Activated CD8-positive, alpha-beta T cell treated with anti-CD3 and anti-CD28 coated beads for 36 hours (primary cell): ENCODE results near the gene SIM2. TPM values are rescaled to one million over a fixed set of nuclear protein-coding genes. Genes with fewer than 3 reads are reported as not detected.
A peak's percentile ranks its signal among the peaks of the same experiment; 100 is the strongest.

Source experiments
- ATAC-seq: fragments of 200-7000 bp; cut with Tn5 transposase; one replicate; pipeline ENCODE4 v1.10.0; 2021; ENCODE audit warnings: mild to moderate bottlenecking, moderate library complexity
- CTCF ChIA-PET: fragments of 350-600 bp; sonication (Branson Sonifier 250); formaldehyde crosslinking; loops from one replicate; lab custom pipeline; 2021; ENCODE audit warnings: antibody characterized with exemption; lab: Charles Lee
- POLR2A ChIA-PET: fragments of 350-600 bp; sonication (Branson Sonifier 250); formaldehyde crosslinking; loops from one replicate; lab custom pipeline; 2021; ENCODE audit warnings: antibody characterized with exemption; lab: Charles Lee
- DNase-seq: peaks from one replicate; pipeline ENCODE4 v3.0.0-alpha.2; 2020
- H3K27ac Mint-ChIP-seq: one replicate; pipeline ENCODE4 v1.8.0; 2021; ENCODE audit warnings: mild to moderate bottlenecking, mixed read lengths
- H3K27me3 Mint-ChIP-seq: one replicate; pipeline ENCODE4 v1.8.0; 2021; ENCODE audit warnings: mixed read lengths
- H3K36me3 Mint-ChIP-seq: one replicate; pipeline ENCODE4 v1.8.0; 2021; ENCODE audit warnings: low read depth, mixed read lengths
- H3K4me1 Mint-ChIP-seq: one replicate; pipeline ENCODE4 v1.8.0; 2021; ENCODE audit warnings: low read depth, mixed read lengths
- H3K4me3 Mint-ChIP-seq: one replicate; pipeline ENCODE4 v1.8.0; 2021; ENCODE audit warnings: mild to moderate bottlenecking, moderate library complexity, mixed read lengths
- H3K9me3 Mint-ChIP-seq: one replicate; pipeline ENCODE4 v1.8.0; 2021; ENCODE audit warnings: mixed read lengths
- CTCF ChIP-seq: fragments of 200-600 bp; IDR thresholded peaks from one replicate; pipeline ENCODE4 v1.8.0; 2022; ENCODE audit warnings: antibody characterized with exemption, mild to moderate bottlenecking
- intact Hi-C: fragments of 100-400 bp; cut with micrococcal nuclease; formaldehyde crosslinking; loops from one replicate; pipeline ENCODE4 v1.10.0; 2022
- total RNA-seq, 2 experiments: library from RNA; stranded (reverse); gene quantifications; one replicate each; pipeline ENCODE4 v1.2.3, GENCODE V29; 2021

SIM2 gene
- total RNA-seq, 2 experiments from 2014 or later = not detected

GRCh38 chr21:36704958-36705678 lies 6.2 kb downstream of the SIM2 start:
- Mint-ChIP-seq H3K9me3 (no peaks in the 10 kb centered on the region), H3K4me3 (no peak overlapping the region), H3K27me3 (peaks cover 79% of the 10 kb centered on the region), H3K4me1 (peaks cover 53% of the 10 kb centered on the region), H3K36me3 (no peaks in the 10 kb centered on the region), H3K27ac (no peak overlapping the region)
- ATAC-seq (no peak), DNase-seq (no peak)
- intact Hi-C loops = no loop called here
- no peak for TF ChIP-seq CTCF
- ChIA-PET POLR2A (no interaction called here), CTCF (no interaction called here)

DNA sequence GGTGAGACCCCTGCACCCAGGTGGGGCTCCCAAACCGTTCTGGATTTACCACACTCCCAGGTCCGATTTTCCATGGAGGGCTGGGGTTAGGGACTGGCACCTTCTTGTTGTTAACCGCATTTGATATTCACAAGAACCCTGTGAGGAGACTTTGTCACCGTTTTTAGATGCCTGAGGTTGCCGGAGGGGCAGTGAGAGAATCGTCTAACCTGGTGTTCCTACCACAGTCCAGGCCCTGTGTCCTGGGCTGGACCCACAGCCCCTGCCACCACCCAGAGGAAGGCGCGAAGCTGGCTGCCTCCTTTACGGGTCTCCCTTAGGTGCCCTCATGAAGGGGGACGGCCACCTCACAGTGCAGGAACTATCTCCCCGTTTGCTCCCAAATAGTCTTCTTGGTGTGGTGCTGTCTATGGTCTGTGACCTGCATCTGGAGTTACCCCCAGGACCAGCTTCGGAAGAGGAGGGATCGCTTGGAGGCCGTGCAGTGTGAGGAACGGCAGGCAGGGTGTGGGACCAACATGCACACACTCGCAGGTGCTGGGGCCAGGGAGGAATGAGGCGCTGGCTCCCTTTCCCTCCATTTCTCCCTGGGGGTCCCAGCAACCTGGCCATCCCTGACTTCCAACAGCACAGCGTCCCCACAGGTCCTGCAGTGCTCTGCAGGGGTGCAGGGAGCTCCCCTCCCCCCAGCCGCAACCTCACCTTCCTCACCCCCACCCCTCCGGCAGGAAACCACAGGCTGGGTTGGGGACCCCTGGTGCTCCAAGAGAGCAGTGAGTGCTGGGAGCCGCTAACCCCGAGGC lies 7.0 kb downstream of the SIM2 start:
- ATAC-seq (peak; percentile 25), DNase-seq (no peak)
- H3K27me3 Mint-ChIP-seq = peaks cover 79% of the 10 kb centered on the region
- POLR2A ChIA-PET = no interaction called here
- no peak overlapping the region for H3K4me3 Mint-ChIP-seq
- H3K27ac Mint-ChIP-seq = no peak overlapping the region
- intact Hi-C loops = no loop called here
- TF ChIP-seq CTCF = peak; percentile 62
- CTCF ChIA-PET = interaction anchor here (0.9 to 1.1 kb wide), 4 partner anchors 17 to 148 kb away, joined by 3 to 4 read pairs (median 4); no protein-coding TSS in a partner anchor
- no peaks in the 10 kb centered on the region for H3K36me3 Mint-ChIP-seq
- H3K4me1 Mint-ChIP-seq = peaks cover 52% of the 10 kb centered on the region
- H3K9me3 Mint-ChIP-seq = no peaks in the 10 kb centered on the region

- intact Hi-C loops = no loop called here
- CTCF ChIA-PET = interaction anchor here (0.9 to 1.1 kb wide), 4 partner anchors 17 to 147 kb away, joined by 3 to 4 read pairs (median 4); no protein-coding TSS in a partner anchor
These were observed 7.6 kb downstream of the SIM2 start for GRCh38 chr21:36706482-36706852.

DNA sequence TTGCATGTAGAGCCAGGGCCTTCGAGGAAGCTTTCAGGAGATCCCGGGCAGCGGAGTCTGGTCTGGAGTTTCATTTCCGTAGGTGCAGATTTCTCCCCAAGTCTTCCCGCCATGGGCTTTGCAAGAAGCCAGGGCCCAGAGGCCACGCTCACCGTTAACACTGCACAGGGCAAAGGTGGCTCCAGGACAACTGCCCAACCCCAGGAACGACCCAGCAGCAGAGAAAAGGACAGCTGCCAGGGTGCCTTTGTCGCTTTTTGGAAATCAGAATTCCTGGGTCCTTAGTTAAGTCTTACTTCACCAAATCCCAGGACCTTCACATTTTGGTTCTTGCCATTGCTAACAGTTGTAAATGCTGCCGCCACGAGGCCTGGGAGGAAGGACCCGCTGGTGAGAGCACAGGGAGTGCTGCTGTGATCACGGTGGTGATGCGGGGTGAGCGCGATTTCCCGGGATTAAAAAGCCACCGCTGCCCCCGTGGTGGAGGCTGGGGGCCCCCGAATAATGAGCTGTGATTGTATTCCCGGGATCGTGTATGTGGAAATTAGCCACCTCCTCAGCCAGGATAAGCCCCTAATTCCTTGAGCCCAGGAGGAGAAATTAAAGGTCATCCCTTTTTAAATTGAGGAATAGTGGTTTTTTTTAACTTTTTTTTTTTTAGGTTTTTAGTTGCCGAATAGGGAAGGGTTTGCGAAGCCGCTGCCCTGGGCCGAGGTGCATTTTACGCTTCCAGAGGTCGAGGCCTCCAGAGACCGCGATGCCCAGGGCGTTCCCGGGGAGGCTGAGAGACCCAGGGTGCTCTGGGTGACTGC lies 8.2 kb downstream of the SIM2 start:
- intact Hi-C loops = no loop called here
- peaks cover 79% of the 10 kb centered on the region for H3K27me3 Mint-ChIP-seq
- H3K4me3 Mint-ChIP-seq = no peak overlapping the region
- no peak for TF ChIP-seq CTCF
- ATAC-seq (no peak), DNase-seq (no peak)
- no peaks in the 10 kb centered on the region for H3K36me3 Mint-ChIP-seq
- no peaks in the 10 kb centered on the region for H3K9me3 Mint-ChIP-seq
- ChIA-PET CTCF (interaction anchor here (0.9 to 1.7 kb wide), 5 partner anchors 10 to 77 kb away, joined by 3 to 5 read pairs (median 4); no protein-coding TSS in a partner anchor), POLR2A (no interaction called here)
- H3K27ac Mint-ChIP-seq = no peak overlapping the region
- peaks cover 46% of the 10 kb centered on the region for H3K4me1 Mint-ChIP-seq

More at GRCh38 chr21:36706482-36706852, 7.6 kb downstream of the SIM2 start:
- H3K27ac Mint-ChIP-seq = no peak overlapping the region
- peaks cover 52% of the 10 kb centered on the region for H3K4me1 Mint-ChIP-seq
- no peak overlapping the region for H3K4me3 Mint-ChIP-seq
- POLR2A ChIA-PET = no interaction called here
- H3K9me3 Mint-ChIP-seq = no peaks in the 10 kb centered on the region
- peaks cover 82% of the 10 kb centered on the region for H3K27me3 Mint-ChIP-seq
- TF ChIP-seq CTCF = no peak
- H3K36me3 Mint-ChIP-seq = no peaks in the 10 kb centered on the region
- DNase-seq (no peak), ATAC-seq (no peak)
